ENCODE measurements around the gene E2F1.

- TF ChIP-seq CTCF (IDR thresholded peaks at IDR 0.05): no peak
- TF ChIP-seq POLR2A (IDR thresholded peaks at IDR 0.05): no peak
Measured at GRCh38 chr20:33681288-33681687, 4.9 kb downstream of the E2F1 start.
